LHCN-M2 (cell line): ENCODE data around the gene C2CD3. TPM values are rescaled to one million over a fixed set of nuclear protein-coding genes. Genes with fewer than 3 reads are reported as not detected.

ENCODE experiments used
- total RNA-seq: library from RNA; depleted of rRNA; stranded (reverse); fragments of >200 nt; gene quantifications from 2 replicates; pipeline ENCODE4 v1.2.3, GENCODE V29; 2014; rRNA removed

The C2CD3 gene
- total RNA-seq, 1 experiment from 2014 or later, result 22.8 TPM

Other genes with a start within 250 kb of the C2CD3 start
- 0.06 TPM in 1 of 2 replicates, not detected in the other for gene DNAJB13, start 220.0 kb downstream of the C2CD3 start, total RNA-seq
- 4.3 and 8.0 TPM in 2 replicates for gene UCP2, start 188.2 kb downstream of the C2CD3 start, total RNA-seq
- gene UCP3, start 161.9 kb downstream of the C2CD3 start, total RNA-seq, result 0.71 and 1.1 TPM in 2 replicates
- gene PPME1, start 287 bp upstream of the C2CD3 start, total RNA-seq, result 60.3 and 73.5 TPM in 2 replicates
- 3.1 TPM in 2 replicates for gene P4HA3, start 140.6 kb upstream of the C2CD3 start, total RNA-seq
- 22.6 and 27.0 TPM in 2 replicates for gene PGM2L1, start 227.4 kb upstream of the C2CD3 start, total RNA-seq